Endothelial cell of umbilical vein (primary cell): ENCODE data around the gene RNF148. TPM values are rescaled to one million over a fixed set of nuclear protein-coding genes. Genes with fewer than 3 reads are reported as not detected.

Experiments used
- BruUV-seq: library from RNA; stranded (reverse); fragments of 400-500 nt; replicated peaks from 2 replicates; lab custom pipeline; 2021; lab: Mats Ljungman, UMichigan
- CTCF ChIA-PET: fragments of 300-600, 350-600 bp; sonication (Branson Sonifier 250); formaldehyde crosslinking; loops from one replicate; lab custom pipeline; 2021; ENCODE audit warnings: antibody characterized with exemption, inconsistent platforms; lab: Charles Lee
- POLR2A ChIA-PET: fragments of 300-600, 350-600 bp; sonication (Branson Sonifier 250); formaldehyde crosslinking; loops from one replicate; lab custom pipeline; 2021; ENCODE audit warnings: antibody characterized with exemption, inconsistent platforms; lab: Charles Lee
- DNase-seq: peaks from one replicate; pipeline ENCODE4 v3.0.0-alpha.2; 2011; ENCODE audit warnings: low read depth, low spot score
- FAIRE-seq: peaks from 2 replicates; lab custom pipeline; 2011; peaks lifted over from hg19 to GRCh38; lab: Jason Lieb, UNC
- H2AFZ ChIP-seq: 2 replicates; pipeline ENCODE4 v1.6.0; 2012; ENCODE audit warnings: low read depth, low read length, control low read depth, inconsistent platforms
- H3K27ac ChIP-seq: 2 replicates; pipeline ENCODE4 v1.5.1; 2011; ENCODE audit warnings: low read depth, mild to moderate bottlenecking, control low read depth, low read length, moderate library complexity; ENCODE audit not compliant: insufficient read depth
- H3K27me3 ChIP-seq, 2 experiments: 2 replicates each; pipeline versions ENCODE4 v1.6.0 to v1.6.1; 2011; ENCODE audit warnings: low read length in 2 of 2, mixed read lengths in 1 of 2; ENCODE audit not compliant: control insufficient read depth in 2 of 2, insufficient read depth in 2 of 2
- H3K36me3 ChIP-seq, 2 experiments: 2 replicates in 1 of 2; 3 replicates in 1 of 2; pipeline ENCODE4 v1.5.1; 2011; ENCODE audit warnings: low read length in 2 of 2, mild to moderate bottlenecking in 1 of 2, moderate library complexity in 1 of 2; ENCODE audit not compliant: control insufficient read depth in 2 of 2, insufficient read depth in 2 of 2; ENCODE audit errors: extremely low read depth in 1 of 2
- H3K4me1 ChIP-seq: 3 replicates; pipeline ENCODE4 v1.5.1; 2011; ENCODE audit warnings: mild to moderate bottlenecking, low read length; ENCODE audit not compliant: control insufficient read depth, insufficient read depth; ENCODE audit errors: extremely low read depth
- H3K4me2 ChIP-seq: 2 replicates; pipeline ENCODE4 v1.6.1; 2011; ENCODE audit warnings: low read length, control low read depth, mixed read lengths; ENCODE audit not compliant: insufficient read depth
- H3K4me3 ChIP-seq, 3 experiments: fragments of 200-600 bp in 1 of 3; sonication (generic), shearing (Covaris generic) in 1 of 3; replicated peaks in 1 of 3; 2 replicates each; pipeline ENCODE4 v1.5.1; 2011 to 2016; ENCODE audit warnings: control low read depth in 3 of 3, low read length in 3 of 3, mild to moderate bottlenecking in 2 of 3, inconsistent platforms in 1 of 3, low read depth in 1 of 3, moderate library complexity in 1 of 3; ENCODE audit not compliant: insufficient read depth in 1 of 3
- H3K79me2 ChIP-seq: 2 replicates; pipeline ENCODE4 v1.6.0; 2012; ENCODE audit warnings: low read length, inconsistent platforms; ENCODE audit not compliant: control insufficient read depth, insufficient read depth
- H3K9ac ChIP-seq: replicated peaks from 2 replicates; pipeline ENCODE3; 2011; ENCODE audit warnings: low read length, control low read depth; ENCODE audit not compliant: insufficient read depth; ENCODE audit errors: extremely low read depth
- H3K9me1 ChIP-seq: replicated peaks from 3 replicates; pipeline ENCODE4 v1.6.0; 2011; ENCODE audit warnings: mild to moderate bottlenecking, low read length; ENCODE audit not compliant: control insufficient read depth, insufficient read depth; ENCODE audit errors: extremely low read depth
- H3K9me3 ChIP-seq: replicated peaks from 2 replicates; pipeline ENCODE4 v1.5.1; 2012; ENCODE audit warnings: low read length, inconsistent platforms; ENCODE audit not compliant: control insufficient read depth, insufficient read depth
- H4K20me1 ChIP-seq: replicated peaks from 2 replicates; pipeline ENCODE3; 2011; ENCODE audit warnings: mild to moderate bottlenecking, low read length; ENCODE audit not compliant: control insufficient read depth, insufficient read depth; ENCODE audit errors: extremely low read depth
- EZH2 ChIP-seq: IDR thresholded peaks from 2 replicates; pipeline ENCODE4 v1.6.1; 2012; ENCODE audit warnings: borderline replicate concordance, low read depth, mild to moderate bottlenecking, moderate library complexity, low read length, inconsistent platforms; ENCODE audit not compliant: severe bottlenecking
- FOS ChIP-seq: IDR thresholded peaks from 2 replicates; pipeline ENCODE4 v1.6.1; 2011; ENCODE audit warnings: mild to moderate bottlenecking, low read length, moderate library complexity, borderline replicate concordance; ENCODE audit not compliant: insufficient read depth
- GATA2 ChIP-seq: IDR thresholded peaks from 2 replicates; pipeline ENCODE4 v1.7.0; 2011; ENCODE audit warnings: low read depth, mild to moderate bottlenecking, moderate library complexity, mixed read lengths, low read length; ENCODE audit not compliant: insufficient read length, insufficient read depth
- JUN ChIP-seq: IDR thresholded peaks from 2 replicates; pipeline ENCODE4 v1.6.1; 2011; ENCODE audit warnings: borderline replicate concordance, low read depth; ENCODE audit not compliant: insufficient read length, insufficient read depth
- MYC ChIP-seq: IDR thresholded peaks from one replicate; pipeline ENCODE4 v1.6.1; 2011; ENCODE audit warnings: mild to moderate bottlenecking, low read depth, low read length
- POLR2A ChIP-seq: IDR thresholded peaks from 2 replicates; pipeline ENCODE4 v1.6.1; 2012; ENCODE audit warnings: low read depth, mild to moderate bottlenecking, control low read depth, low read length
- POLR2AphosphoS5 ChIP-seq: IDR thresholded peaks from 2 replicates; pipeline ENCODE4 v1.6.1; 2012; ENCODE audit warnings: low read depth, mild to moderate bottlenecking, control low read depth, low read length, moderate library complexity; ENCODE audit not compliant: insufficient read depth
- dilution Hi-C: fragments of 300-500 bp; cut with MboI; formaldehyde crosslinking; loops from one replicate; pipeline ENCODE4 v1.15.0; 2019; ENCODE audit warnings: low sequenced_read_pairs; ENCODE audit not compliant: extremely low pct_ligation_motif_present
- intact Hi-C: fragments of 100-400 bp; cut with micrococcal nuclease; formaldehyde crosslinking; loops from one replicate; pipeline ENCODE4 v1.10.0; 2022
- polyA plus RNA-seq, 4 experiments: library from polyadenylated mRNA; depleted of rRNA in 3 of 4; stranded (reverse) in 3 of 4; unstranded in 1 of 4; fragments of >200 nt; gene quantifications; 2 replicates each; pipeline versions ENCODE4 v1.2.1 to v1.2.3, GENCODE V29; 2011 to 2012; ENCODE audit warnings: missing spikeins in 1 of 4
- total RNA-seq: library from RNA; stranded (reverse); gene quantifications from 2 replicates; pipeline ENCODE4 v1.2.3, GENCODE V29; 2021
- TF ChIP-seq, protein P1 (sequence below): IDR thresholded peaks from 2 replicates; pipeline ENCODE4 v1.6.1; 2011; ENCODE audit not compliant: insufficient read depth, insufficient read length
- TF ChIP-seq, protein P2 (sequence below), 2 donors: IDR thresholded peaks; 1 replicate in 1 of 2; 2 replicates in 1 of 2; pipeline ENCODE4 v1.5.1; 2011; ENCODE audit warnings: low read length in 2 of 2, mild to moderate bottlenecking in 2 of 2, moderate library complexity in 2 of 2, control low read depth in 1 of 2, inconsistent platforms in 1 of 2, low read depth in 1 of 2; ENCODE audit not compliant: insufficient read depth in 1 of 2; ENCODE audit errors: extremely low read depth in 1 of 2

RNF148 gene
- total and polyA plus RNA-seq, 2 donors (not counting 3 experiments of a cell fraction or from before 2014, with no cell fraction given): 0.12 to 0.95 TPM

DNA sequence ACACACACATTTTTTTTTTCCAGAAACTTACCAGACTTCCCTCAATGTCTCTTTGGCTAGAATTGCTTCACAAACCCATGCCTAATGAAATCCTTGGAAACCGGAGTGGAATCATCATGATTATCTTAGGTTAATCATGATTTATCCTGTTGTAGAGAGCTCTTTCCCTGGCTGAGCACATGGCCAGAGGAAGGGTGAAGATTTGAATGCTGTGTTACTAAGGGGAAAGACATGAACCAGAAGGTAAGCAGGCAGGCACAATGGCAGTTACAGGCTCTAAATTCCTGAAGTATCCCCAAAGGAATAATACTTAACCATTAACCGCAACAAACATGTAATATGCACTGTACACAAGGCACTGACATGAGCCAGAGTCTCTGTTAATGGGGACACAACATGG is 4.1 kb upstream of the RNF148 start:
- DNase-seq (no peak), FAIRE-seq (no peak)
- Histone ChIP-seq H3K79me2 (no peaks in the 10 kb centered on the region), H3K9me1 (no peaks in the 10 kb centered on the region), H3K4me3 (no peak overlapping the region), H3K9ac (no peak overlapping the region), H2AFZ (no peak overlapping the region), H3K9me3 (no peaks in the 10 kb centered on the region), H3K4me2 (no peak overlapping the region), H3K4me1 (no peaks in the 10 kb centered on the region), H3K27me3 (no peaks in the 10 kb centered on the region), H3K36me3 (no peaks in the 10 kb centered on the region), H4K20me1 (no peaks in the 10 kb centered on the region), H3K27ac (no peak overlapping the region)
- TF ChIP-seq, protein P1, sequence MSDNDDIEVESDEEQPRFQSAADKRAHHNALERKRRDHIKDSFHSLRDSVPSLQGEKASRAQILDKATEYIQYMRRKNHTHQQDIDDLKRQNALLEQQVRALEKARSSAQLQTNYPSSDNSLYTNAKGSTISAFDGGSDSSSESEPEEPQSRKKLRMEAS: no peak
- TF ChIP-seq JUN (no peak), EZH2 (no peak), POLR2AphosphoS5 (no peak), MYC (no peak), GATA2 (no peak), POLR2A (no peak), FOS (no peak)
- TF ChIP-seq, protein P2, sequence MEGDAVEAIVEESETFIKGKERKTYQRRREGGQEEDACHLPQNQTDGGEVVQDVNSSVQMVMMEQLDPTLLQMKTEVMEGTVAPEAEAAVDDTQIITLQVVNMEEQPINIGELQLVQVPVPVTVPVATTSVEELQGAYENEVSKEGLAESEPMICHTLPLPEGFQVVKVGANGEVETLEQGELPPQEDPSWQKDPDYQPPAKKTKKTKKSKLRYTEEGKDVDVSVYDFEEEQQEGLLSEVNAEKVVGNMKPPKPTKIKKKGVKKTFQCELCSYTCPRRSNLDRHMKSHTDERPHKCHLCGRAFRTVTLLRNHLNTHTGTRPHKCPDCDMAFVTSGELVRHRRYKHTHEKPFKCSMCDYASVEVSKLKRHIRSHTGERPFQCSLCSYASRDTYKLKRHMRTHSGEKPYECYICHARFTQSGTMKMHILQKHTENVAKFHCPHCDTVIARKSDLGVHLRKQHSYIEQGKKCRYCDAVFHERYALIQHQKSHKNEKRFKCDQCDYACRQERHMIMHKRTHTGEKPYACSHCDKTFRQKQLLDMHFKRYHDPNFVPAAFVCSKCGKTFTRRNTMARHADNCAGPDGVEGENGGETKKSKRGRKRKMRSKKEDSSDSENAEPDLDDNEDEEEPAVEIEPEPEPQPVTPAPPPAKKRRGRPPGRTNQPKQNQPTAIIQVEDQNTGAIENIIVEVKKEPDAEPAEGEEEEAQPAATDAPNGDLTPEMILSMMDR (IDR thresholded peaks at IDR 0.05; ENCODE audit: extremely low read depth in 1 of 2, insufficient read depth in 1 of 2, low read depth in 1 of 2, low read length in 2 of 2): no peak
- no TSS peak for BruUV-seq
- dilution Hi-C loops: no loop called here
- ChIA-PET CTCF (interaction anchor here (0.6 kb wide), 1 partner anchor 20 kb away, joined by 3 read pairs; no protein-coding TSS in a partner anchor), POLR2A (no interaction called here)
- intact Hi-C loops: no loop called here
